A549 (cell line): ENCODE results near the gene ASB5.

Experiments
- CBX2 ChIP-seq: fragments of 200-600 bp; sonication (generic); IDR thresholded peaks from 2 replicates; pipeline ENCODE4 v1.6.1; 2016; ENCODE audit warnings: low read depth, mild to moderate bottlenecking, borderline replicate concordance
- CTCF ChIP-seq: fragments of >200 bp; sonication (Bioruptor Twin); formaldehyde crosslinking; IDR thresholded peaks from 3 replicates; pipeline ENCODE4 v1.5.1; 2016
- E2F6 ChIP-seq: IDR thresholded peaks from 2 replicates; pipeline ENCODE4 v1.6.1; 2012; ENCODE audit warnings: low read depth, borderline replicate concordance
- EHMT2 ChIP-seq: fragments of 200-600 bp; sonication (generic); IDR thresholded peaks from 2 replicates; pipeline ENCODE4 v1.6.1; 2016; ENCODE audit warnings: antibody characterized with exemption, low read depth, mild to moderate bottlenecking, moderate library complexity
- EP300 ChIP-seq, 2 experiments: fragments of >200 bp; sonication (Bioruptor Twin); formaldehyde crosslinking; IDR thresholded peaks; 2 replicates in 1 of 2; 3 replicates in 1 of 2; pipeline ENCODE4 v1.6.1; 2016 to 2017
- KDM5A ChIP-seq: fragments of 200-600 bp; sonication (generic); IDR thresholded peaks from 2 replicates; pipeline ENCODE4 v1.6.1; 2016; ENCODE audit warnings: antibody characterized with exemption, mild to moderate bottlenecking
- PHF8 ChIP-seq: fragments of 200-600 bp; sonication (generic); IDR thresholded peaks from 2 replicates; pipeline ENCODE4 v1.6.1; 2016; ENCODE audit warnings: low read depth, mild to moderate bottlenecking, antibody characterized with exemption, moderate library complexity, borderline replicate concordance
- POLR2A ChIP-seq: IDR thresholded peaks from 2 replicates; pipeline ENCODE4 v1.6.1; 2012; ENCODE audit warnings: mild to moderate bottlenecking, low read length
- RFX5 ChIP-seq: fragments of 450-650 bp; IDR thresholded peaks from 2 replicates; pipeline ENCODE4 v1.7.1; 2014; ENCODE audit warnings: antibody characterized with exemption, mild to moderate bottlenecking, moderate library complexity

- TF ChIP-seq CTCF (no peak), EHMT2 (no peak), POLR2A (no peak), RFX5 (no peak), PHF8 (no peak), KDM5A (no peak), EP300 (IDR thresholded peaks at IDR 0.05) (no peak), CBX2 (no peak), E2F6 (no peak)
Measured at GRCh38 chr4:176292920-176293319, 23.9 kb upstream of the ASB5 start.
